AG20443 (cell line): ENCODE measurements around the gene ERC2.

Experiments
- DNase-seq: peaks from one replicate; pipeline ENCODE4 v3.0.0; 2012; ENCODE audit warnings: low spot score, mixed read lengths

Gene ERC2

GRCh38 chr3:55746808-55747413 lies 721.4 kb downstream of the ERC2 start:
- peak; percentile 24 for DNase-seq

DNA sequence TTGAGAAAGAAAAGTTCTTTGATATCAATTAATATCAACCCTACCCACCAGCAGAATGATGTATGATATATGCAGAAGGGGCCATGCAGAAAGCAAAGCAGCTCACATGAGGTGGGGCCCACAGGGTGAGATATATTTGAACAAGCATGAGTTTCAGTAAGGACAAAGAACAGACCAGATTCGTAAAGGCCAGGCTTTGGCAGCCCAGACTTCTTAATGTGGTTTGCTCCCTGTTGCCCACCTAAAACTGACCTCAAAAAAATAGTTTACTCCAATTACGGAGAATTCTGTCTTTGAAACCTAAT lies 725.5 kb downstream of the ERC2 start:
- DNase-seq = no peak

DNA sequence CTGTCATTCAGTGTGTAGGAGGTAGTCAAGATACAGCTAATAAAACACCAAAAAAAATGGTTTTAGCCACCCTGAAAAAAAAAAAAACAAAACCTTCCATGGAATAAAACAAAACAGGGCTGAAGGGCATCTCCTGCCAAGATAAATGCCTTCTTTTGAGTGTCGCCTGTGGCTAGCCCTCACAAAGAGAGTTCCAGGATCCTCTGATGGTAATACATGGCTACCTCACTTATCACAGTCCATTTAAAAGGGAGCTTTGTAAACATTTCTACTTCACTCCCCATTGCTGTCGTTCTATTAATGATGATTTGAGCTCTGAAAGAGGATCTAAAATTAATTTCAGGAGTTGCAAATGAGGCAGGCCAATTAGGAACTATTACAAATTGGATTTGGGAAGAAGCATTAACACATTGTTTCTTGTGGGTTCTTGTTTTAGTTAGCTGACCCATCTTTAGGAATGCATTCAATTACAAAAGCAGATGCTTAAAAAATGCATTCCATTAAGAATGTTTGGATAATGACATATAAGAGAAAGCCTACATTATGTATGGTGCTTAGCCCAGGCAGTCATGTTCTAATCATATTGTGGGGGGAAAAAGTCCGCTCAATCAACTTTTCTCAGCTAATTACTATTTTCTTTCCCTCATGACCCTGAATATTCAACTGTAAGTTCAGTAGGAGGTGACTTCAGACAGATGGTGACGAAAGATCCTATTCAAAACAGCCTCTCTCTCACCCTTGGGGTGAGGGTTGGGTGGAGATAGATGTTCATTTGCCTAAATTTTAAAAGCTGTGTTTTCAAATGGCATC lies 726.0 kb downstream of the ERC2 start:
- DNase-seq = no peak

DNA sequence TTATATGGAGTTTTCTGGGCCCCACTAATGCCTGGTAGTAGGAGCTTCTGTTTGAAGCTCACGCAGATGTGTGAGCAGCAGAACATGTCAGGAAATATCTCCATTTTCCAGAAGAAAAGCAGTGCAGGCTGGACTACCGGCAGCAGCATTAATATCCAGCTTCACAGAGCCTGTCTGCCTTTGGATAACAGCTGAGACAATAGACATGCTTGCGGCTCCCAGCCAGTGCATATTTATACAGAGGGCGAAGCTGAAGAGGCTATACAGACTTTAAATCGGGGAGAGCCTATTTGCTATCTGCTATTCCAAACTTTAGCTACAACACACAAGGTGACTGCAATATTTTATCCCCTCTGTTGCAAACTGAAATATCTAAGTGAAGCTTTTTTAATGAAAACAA lies 731.1 kb downstream of the ERC2 start:
- no peak for DNase-seq

GRCh38 chr3:55735976-55736375 lies 732.3 kb downstream of the ERC2 start:
- no peak for DNase-seq

GRCh38 chr3:55731741-55732140 lies 736.5 kb downstream of the ERC2 start:
- no peak for DNase-seq

- DNase-seq = no peak
These were observed 738.7 kb downstream of the ERC2 start for GRCh38 chr3:55729546-55729945.

GRCh38 chr3:55728461-55729100 lies 739.7 kb downstream of the ERC2 start:
- no peak for DNase-seq

- no peak for DNase-seq
These were observed 741.8 kb downstream of the ERC2 start for GRCh38 chr3:55726501-55726775.

DNA sequence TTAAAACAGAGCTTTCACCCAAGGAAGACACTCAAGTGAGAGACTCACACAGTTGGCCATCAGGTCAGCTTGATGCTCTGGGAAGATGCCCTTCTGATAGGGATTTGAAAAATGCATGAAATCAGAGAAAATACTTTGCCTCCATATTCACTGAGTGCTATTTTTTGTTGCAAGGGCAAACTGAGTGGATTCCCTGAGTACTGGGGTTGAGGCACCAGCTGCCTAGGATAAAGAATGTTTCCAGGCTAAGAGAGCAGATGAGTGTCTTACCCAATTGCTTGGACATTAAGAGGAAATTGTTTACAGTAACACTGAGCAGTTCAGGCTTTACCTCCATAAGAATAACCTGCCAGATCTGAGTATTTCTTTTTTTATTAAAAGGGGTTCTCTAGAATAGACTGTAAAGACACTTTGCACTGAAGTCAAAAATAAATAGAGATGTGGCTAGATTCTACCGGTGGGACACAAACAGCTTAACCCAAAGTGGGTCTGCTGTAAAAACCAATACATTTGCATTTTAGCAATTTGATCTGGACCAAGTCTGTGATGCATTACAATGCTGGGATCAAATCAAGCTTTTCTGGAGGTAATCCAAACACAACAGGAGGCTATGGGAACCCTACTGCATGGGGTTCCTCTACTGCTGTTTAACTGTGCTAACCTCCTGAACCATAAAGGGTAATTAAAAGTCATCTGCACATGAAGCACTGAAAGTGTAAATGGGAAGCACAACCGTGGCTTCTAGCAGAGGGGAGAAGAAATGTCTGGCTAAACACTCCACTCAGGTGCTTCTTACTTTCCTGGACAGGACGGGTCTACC lies 742.4 kb downstream of the ERC2 start:
- no peak for DNase-seq

GRCh38 chr3:55724821-55725220 lies 743.4 kb downstream of the ERC2 start:
- no peak for DNase-seq

DNA sequence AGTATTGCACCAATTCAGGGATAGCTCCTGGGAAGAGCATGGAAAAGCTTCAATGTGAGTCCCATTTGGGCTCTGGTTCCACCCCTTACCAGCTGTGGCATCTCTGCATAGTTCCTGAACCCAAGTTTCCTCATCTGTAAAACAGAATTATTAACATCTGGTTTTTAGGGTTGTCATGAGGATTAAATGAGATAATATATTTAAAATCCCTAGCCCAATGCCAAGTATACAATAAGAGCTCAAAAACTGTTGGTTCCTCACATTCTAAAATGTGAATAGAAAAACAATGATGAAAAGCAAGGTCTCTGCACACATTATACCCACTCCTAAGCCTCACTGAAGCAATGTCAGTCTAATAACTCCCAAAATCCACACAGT lies 743.9 kb downstream of the ERC2 start:
- DNase-seq = no peak

GRCh38 chr3:55723653-55724406 lies 744.4 kb downstream of the ERC2 start:
- no peak for DNase-seq

DNA sequence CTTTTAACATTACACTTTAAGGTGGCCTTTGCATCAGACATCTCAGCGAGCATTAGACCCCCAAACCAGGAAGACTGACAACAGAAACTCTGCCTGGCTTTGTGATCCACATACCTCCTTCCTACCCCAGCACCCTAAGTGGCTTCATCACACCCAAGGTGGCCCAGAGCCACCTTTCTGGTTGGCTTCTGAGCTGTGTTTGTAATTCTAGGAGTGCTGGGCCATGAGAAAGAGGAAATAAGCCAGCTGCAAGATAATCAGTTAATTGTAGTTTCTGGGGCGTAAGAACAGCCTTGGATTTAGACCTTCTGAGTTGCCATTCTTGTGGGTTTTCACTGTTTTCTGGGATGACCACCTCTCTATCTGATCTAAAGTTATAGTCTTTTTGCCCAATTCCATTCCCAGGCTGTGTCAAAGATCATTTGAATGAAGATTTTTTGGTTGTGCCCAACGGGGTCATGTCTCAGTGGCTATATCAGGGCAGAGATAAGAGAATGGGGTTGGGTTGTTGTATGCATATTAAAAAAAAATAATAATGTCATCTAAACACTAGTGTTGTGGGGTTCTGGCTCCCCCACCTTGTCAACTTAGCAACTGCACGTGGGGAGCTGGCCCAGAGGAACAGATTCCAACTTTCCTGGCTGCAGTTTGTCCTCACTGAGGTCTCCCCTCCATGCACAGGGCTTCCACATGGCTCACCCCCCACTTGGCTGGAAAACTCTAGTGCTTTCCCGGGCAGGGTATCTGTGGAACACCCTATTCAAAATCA lies 746.4 kb downstream of the ERC2 start:
- peak; percentile 74 for DNase-seq

GRCh38 chr3:55720614-55721013 lies 747.7 kb downstream of the ERC2 start:
- peak; percentile 53 for DNase-seq

DNA sequence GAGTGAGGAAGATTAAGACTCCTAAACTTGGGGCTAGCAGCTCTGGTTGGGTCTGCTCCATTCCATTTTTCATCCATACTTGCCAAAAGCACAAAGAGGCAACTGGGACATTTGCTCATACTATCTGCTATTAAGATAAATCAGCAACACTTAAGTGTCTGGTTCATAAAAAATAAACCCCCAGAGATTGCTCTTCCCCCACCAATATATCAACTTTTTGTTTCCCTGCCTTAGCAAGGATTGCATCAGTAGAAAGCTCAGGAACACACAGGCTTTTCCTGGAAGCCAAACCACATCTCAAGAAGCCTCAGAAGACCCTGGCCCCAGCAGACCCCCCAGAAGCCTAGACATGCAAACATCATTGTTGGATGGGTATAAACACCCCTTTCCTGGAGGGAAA lies 748.8 kb downstream of the ERC2 start:
- no peak for DNase-seq

GRCh38 chr3:55719006-55719405 lies 749.3 kb downstream of the ERC2 start:
- no peak for DNase-seq

GRCh38 chr3:55718521-55718921 lies 749.7 kb downstream of the ERC2 start:
- DNase-seq = peak; percentile 30

- DNase-seq = no peak
These were observed 750.2 kb downstream of the ERC2 start for GRCh38 chr3:55718074-55718473.

GRCh38 chr3:55717481-55717880 lies 750.8 kb downstream of the ERC2 start:
- no peak for DNase-seq

GRCh38 chr3:55716611-55717225 lies 751.5 kb downstream of the ERC2 start:
- DNase-seq = no peak
